Measurements from ENCODE around the gene KLK3. TPM values are rescaled to one million over a fixed set of nuclear protein-coding genes. Genes with fewer than 3 reads are reported as not detected.
"Not testable (repeated sequence)": the region's sequence is repeated elsewhere in the genome, so short reads cannot be mapped to it uniquely, and the experiment has no call there.

Gene KLK3
- total RNA-seq, 2 donors from 2014 or later = not detected

DNA sequence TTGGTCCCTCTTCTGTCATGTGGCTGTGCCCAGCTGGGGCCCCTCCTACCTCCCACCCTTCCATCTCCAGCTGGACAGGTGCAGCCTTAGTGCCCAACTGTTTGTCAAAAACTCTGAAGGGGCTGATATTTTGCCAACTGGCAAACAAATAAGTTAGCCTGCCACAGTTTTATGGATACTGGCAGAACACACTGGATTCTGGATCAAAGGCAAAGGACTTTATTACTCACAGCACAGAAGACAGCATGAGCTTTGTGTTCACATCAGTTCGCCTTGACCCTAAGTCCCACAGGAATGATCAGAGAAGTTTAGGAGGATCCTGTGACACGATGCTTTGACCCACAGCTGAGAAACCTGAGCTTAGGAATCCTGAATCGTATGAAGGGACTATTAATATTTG is 34.9 kb downstream of the KLK3 start:
- H3K36me3 ChIP-seq = no peaks in the 10 kb centered on the region
- no peaks in the 10 kb centered on the region for H3K9me3 ChIP-seq
- ATAC-seq (ENCODE audit: insufficient number of reproducible peaks, low FRiP score, low read depth) (no peak), DNase-seq (ENCODE audit: low spot score) (no peak)
- no peaks in the 10 kb centered on the region for H3K27me3 ChIP-seq (replicated peaks; ENCODE audit: insufficient read depth)
- H3K4me3 ChIP-seq = no peak overlapping the region
- no peaks in the 10 kb centered on the region for H3K4me1 ChIP-seq (ENCODE audit: control insufficient read depth in 1 of 2, low read depth in 2 of 2)
- no peak overlapping the region for H3K27ac ChIP-seq
- TF ChIP-seq, protein P1, sequence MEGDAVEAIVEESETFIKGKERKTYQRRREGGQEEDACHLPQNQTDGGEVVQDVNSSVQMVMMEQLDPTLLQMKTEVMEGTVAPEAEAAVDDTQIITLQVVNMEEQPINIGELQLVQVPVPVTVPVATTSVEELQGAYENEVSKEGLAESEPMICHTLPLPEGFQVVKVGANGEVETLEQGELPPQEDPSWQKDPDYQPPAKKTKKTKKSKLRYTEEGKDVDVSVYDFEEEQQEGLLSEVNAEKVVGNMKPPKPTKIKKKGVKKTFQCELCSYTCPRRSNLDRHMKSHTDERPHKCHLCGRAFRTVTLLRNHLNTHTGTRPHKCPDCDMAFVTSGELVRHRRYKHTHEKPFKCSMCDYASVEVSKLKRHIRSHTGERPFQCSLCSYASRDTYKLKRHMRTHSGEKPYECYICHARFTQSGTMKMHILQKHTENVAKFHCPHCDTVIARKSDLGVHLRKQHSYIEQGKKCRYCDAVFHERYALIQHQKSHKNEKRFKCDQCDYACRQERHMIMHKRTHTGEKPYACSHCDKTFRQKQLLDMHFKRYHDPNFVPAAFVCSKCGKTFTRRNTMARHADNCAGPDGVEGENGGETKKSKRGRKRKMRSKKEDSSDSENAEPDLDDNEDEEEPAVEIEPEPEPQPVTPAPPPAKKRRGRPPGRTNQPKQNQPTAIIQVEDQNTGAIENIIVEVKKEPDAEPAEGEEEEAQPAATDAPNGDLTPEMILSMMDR (IDR thresholded peaks at IDR 0.05) = no peak

DNA sequence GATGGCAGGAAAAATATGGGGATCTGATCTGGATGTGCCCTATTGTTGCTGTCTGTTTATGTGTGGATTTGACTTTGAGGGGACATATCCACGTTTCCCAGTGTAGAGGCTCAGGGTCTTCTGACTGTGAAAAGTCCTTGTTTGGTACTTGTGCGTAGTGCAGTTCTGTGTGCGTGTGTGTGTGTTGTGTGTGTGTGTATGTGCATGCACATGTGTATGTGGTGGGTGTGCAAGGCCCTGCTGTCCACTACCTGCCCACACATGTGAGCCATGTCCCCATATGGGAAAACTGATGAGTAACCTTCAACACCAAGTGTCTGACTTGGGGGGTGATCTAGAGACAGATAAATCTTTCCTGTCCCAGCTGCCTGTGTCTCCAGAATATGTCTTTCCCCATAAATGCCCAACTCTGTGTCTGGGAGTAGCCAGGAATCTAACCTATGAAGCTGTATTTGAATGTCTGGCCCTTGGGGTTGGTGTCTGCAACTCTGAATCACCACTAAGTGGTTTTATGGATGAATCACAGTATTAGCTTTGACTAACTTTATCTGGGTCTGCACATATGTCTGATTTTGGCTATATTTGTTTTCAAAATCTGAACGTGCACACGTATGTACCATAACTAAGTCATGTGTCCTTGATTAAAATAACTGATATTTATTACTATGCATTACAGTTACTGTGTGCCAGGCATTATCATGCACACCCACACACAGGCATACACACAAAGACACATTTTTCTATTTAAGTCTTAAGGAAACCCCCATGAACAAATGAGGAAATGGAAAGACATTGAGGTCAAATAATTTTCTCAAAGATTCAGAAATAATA is 35.9 kb downstream of the KLK3 start:
- Histone ChIP-seq H3K9me3 (no peaks in the 10 kb centered on the region), H3K27ac (no peak overlapping the region), H3K27me3 (replicated peaks; ENCODE audit: insufficient read depth) (no peaks in the 10 kb centered on the region), H3K36me3 (no peaks in the 10 kb centered on the region), H3K4me3 (no peak overlapping the region), H3K4me1 (ENCODE audit: control insufficient read depth in 1 of 2, low read depth in 2 of 2) (no peaks in the 10 kb centered on the region)
- TF ChIP-seq, protein P1 (IDR thresholded peaks at IDR 0.05) = no peak
- no peak for DNase-seq (ENCODE audit: low spot score)
- no peak for ATAC-seq (ENCODE audit: insufficient number of reproducible peaks, low FRiP score, low read depth)

DNA sequence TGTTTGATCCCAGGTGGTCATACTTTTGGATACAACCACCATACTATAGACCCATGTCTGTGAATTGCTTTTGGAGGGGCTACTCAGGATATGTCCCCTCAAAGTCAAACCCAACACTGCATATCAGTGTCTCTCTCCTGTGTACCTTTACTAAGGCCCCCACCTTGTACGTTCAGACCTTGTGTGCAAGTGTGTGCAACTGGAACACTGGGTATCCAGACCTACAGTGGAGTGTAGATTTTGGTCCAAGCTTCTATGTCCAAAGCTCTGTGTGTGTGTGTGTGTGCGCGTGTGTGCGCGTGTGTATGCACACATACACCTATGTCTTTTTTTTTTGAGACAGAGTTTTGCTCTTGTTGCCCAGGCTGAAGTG is 36.5 kb downstream of the KLK3 start:
- no peak overlapping the region for H3K4me3 ChIP-seq
- H3K36me3 ChIP-seq = no peaks in the 10 kb centered on the region
- TF ChIP-seq, protein P1 (IDR thresholded peaks at IDR 0.05) = no peak
- no peak overlapping the region for H3K27ac ChIP-seq
- ATAC-seq (ENCODE audit: insufficient number of reproducible peaks, low FRiP score, low read depth) = no peak
- no peaks in the 10 kb centered on the region for H3K27me3 ChIP-seq (replicated peaks; ENCODE audit: insufficient read depth)
- no peak for DNase-seq (ENCODE audit: low spot score)
- no peaks in the 10 kb centered on the region for H3K4me1 ChIP-seq (ENCODE audit: control insufficient read depth in 1 of 2, low read depth in 2 of 2)
- no peaks in the 10 kb centered on the region for H3K9me3 ChIP-seq

DNA sequence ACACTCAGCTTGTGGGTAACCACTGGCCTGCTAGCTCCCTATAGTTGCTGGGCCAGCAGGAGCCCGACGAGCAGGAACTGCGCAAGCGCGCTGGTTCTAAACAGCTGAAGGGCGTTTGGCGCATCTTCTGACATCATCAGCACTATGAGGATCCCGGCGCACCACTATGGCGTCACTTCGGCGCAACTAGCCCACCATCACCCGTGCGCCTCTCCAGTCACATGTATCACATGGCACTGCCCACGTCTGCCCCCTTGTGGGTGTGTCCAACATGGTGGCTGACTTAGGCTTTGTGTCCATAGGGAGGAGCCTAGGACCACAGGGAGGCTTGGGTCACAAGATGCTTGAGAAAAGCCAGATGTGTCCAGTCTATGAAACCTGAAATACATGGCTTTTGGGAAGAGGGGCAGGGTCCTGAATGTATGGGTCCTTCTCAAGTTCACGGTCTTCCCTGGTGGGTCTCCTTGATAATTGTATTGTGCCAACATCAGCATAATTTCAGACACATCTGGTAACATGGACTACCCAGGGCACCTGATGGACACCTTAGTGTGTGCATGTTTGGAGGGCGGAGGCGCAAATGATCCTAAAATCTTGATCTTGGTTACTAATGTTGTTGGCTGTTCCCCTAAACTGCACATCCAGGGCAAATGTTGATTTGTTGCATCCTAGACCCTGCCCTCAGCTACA is 38.5 kb downstream of the KLK3 start:
- Histone ChIP-seq H3K9me3 (no peaks in the 10 kb centered on the region), H3K4me1 (ENCODE audit: control insufficient read depth in 1 of 2, low read depth in 2 of 2) (no peaks in the 10 kb centered on the region), H3K4me3 (no peak overlapping the region), H3K36me3 (no peaks in the 10 kb centered on the region), H3K27ac (no peak overlapping the region), H3K27me3 (replicated peaks; ENCODE audit: insufficient read depth) (no peaks in the 10 kb centered on the region)
- TF ChIP-seq, protein P1 (IDR thresholded peaks at IDR 0.05) = no peak
- DNase-seq (ENCODE audit: low spot score) (no peak), ATAC-seq (ENCODE audit: insufficient number of reproducible peaks, low FRiP score, low read depth) (no peak)

DNA sequence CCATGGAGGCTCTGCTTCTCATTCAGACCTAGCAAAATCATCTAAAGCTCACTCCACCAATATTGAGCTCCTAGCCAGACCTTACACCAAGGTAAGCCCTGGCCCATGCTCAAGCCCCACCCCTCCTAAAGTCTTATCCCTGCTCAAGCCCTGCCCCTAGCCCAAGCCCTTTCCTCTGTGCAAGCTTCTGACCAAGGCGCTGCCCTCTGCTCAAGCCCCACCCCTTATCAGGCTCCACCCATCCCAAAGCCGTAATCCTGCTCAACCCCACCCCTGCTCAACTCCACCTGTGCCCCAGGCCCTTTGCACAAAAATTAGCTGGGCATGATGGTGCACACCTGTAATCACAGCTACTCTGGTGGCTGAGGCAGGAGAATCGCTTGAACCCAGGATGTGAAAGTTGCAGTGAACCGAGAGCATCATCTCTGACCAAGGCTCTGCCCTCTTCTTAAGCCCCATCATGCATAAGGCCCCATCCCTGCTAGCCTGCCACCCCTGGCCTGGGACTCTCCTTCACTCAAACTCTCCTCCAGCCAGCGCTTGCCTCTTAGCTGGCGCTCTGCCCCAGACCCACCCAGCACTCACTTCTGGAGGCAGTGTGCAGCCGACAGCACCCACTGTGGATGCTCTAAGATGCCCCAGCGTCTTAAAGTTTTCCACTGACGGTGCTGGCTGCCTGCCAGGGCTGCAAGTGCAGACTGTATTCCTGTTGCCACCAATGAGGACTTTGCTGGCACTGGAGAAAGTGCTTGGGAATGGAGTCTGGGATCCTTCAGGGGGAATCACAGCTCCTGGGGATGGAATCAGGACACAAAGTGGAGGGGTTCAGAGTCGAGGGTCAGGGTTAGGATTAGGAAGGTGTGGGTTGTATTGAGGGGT is 40.0 kb downstream of the KLK3 start:
- TF ChIP-seq, protein P1 (IDR thresholded peaks at IDR 0.05) = no peak
- DNase-seq (ENCODE audit: low spot score) (no peak), ATAC-seq (ENCODE audit: insufficient number of reproducible peaks, low FRiP score, low read depth) (no peak)
- Histone ChIP-seq H3K9me3 (no peaks in the 10 kb centered on the region), H3K27ac (no peak overlapping the region), H3K4me1 (ENCODE audit: control insufficient read depth in 1 of 2, low read depth in 2 of 2) (no peaks in the 10 kb centered on the region), H3K36me3 (no peaks in the 10 kb centered on the region), H3K27me3 (replicated peaks; ENCODE audit: insufficient read depth) (no peaks in the 10 kb centered on the region), H3K4me3 (no peak overlapping the region)

DNA sequence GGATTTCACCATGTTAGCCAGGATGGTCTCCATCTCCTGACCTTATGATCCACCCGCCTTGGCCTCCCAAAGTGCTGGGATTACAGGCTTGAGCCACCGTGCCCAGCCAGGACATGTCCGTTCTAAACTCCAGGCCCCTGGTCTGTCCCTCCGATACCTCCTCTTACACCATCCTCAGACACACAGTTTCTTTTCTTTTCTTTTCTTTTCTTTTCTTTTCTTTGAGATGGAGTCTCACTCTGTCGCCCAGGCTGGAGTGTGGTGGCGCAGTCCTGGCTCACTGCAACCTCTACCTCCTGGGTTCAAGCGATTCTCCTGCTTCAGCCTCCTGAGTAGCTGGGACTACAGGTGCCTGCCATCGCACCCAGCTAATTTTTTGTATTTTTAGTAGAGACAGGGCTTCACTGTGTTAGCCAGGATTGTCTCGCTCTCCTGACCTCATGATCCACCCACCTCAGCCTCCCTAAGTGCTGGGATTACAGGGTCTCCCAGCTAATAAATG is 41.4 kb downstream of the KLK3 start:
- H3K36me3 ChIP-seq; H3K4me3 ChIP-seq; DNase-seq (ENCODE audit: low spot score); ATAC-seq (ENCODE audit: insufficient number of reproducible peaks, low FRiP score, low read depth); H3K27me3 ChIP-seq (replicated peaks; ENCODE audit: insufficient read depth); H3K27ac ChIP-seq; H3K9me3 ChIP-seq; H3K4me1 ChIP-seq (ENCODE audit: control insufficient read depth in 1 of 2, low read depth in 2 of 2): not testable (repeated sequence)

Data from thoracic aorta (tissue), 2 donors.